GM13977 (cell line): ENCODE data around the gene GFPT2.

ENCODE experiments used
- DNase-seq: peaks from one replicate; pipeline ENCODE4 v3.0.0; 2012; ENCODE audit warnings: low spot score
- CTCF ChIP-seq: IDR thresholded peaks from 2 replicates; pipeline ENCODE4 v1.5.1; 2012; ENCODE audit warnings: mild to moderate bottlenecking, control low read depth; ENCODE audit not compliant: insufficient read depth; ENCODE audit errors: extremely low read depth, missing control alignments
- in situ Hi-C: fragments of 300-500 bp; cut with MboI; formaldehyde crosslinking; loops from one replicate; pipeline ENCODE4 v1.12.0; 2022; ENCODE audit warnings: low sequenced_read_pairs, low pct_unique_long_range_greater_than_20kb, mixed read lengths, inconsistent platforms; ENCODE audit not compliant: unreplicated experiment

GFPT2 gene

GRCh38 chr5:180251141-180251540, 102.0 kb downstream of the GFPT2 start:
- in situ Hi-C loops = no loop called here
- no peak for TF ChIP-seq CTCF
- no peak for DNase-seq
